Thyroid gland (tissue), 4 donors: ENCODE measurements around the gene NUB1. TPM values are rescaled to one million over a fixed set of nuclear protein-coding genes. Genes with fewer than 3 reads are reported as not detected.

Source experiments
- DNase-seq, 2 donors: peaks; one replicate each; pipeline ENCODE4 v3.0.0-alpha.2; 2019
- H3K27ac ChIP-seq, 3 donors: fragments of 200-600 bp; sonication (generic); 1 replicate in 2 of 3; 2 replicates in 1 of 3; pipeline ENCODE4 v1.5.1; 2016 to 2019; ENCODE audit warnings: mild to moderate bottlenecking in 1 of 3, moderate library complexity in 1 of 3
- H3K27me3 ChIP-seq: fragments of 200-600 bp; sonication (generic); one replicate; pipeline ENCODE4 v1.5.1; 2019
- H3K36me3 ChIP-seq, 2 donors: fragments of 200-600 bp; sonication (generic); one replicate each; pipeline ENCODE4 v1.5.1; 2016 to 2019
- H3K4me1 ChIP-seq, 2 donors: fragments of 200-600 bp; sonication (generic); one replicate each; pipeline ENCODE4 v1.5.1; 2017 to 2019
- H3K4me3 ChIP-seq, 3 donors: fragments of 200-600 bp; sonication (generic); replicated peaks in 1 of 3; 1 replicate in 2 of 3; 2 replicates in 1 of 3; pipeline ENCODE4 v1.5.1; 2016; ENCODE audit warnings: mild to moderate bottlenecking in 1 of 3
- H3K9me3 ChIP-seq: fragments of 200-600 bp; sonication (generic); one replicate; pipeline ENCODE4 v1.5.1; 2017
- CTCF ChIP-seq, 6 experiments: fragments of 200-600 bp in 3 of 6; fragments of 450-650 bp in 3 of 6; sonication (generic) in 3 of 6; IDR thresholded peaks; one replicate each; pipeline ENCODE4 v1.5.1; 2016 to 2019; ENCODE audit warnings: antibody characterized with exemption in 6 of 6, mild to moderate bottlenecking in 2 of 6, inconsistent platforms in 1 of 6, moderate library complexity in 1 of 6
- POLR2A ChIP-seq, 2 donors: fragments of 450-650 bp; IDR thresholded peaks; one replicate each; pipeline ENCODE4 v1.6.1; 2017; ENCODE audit warnings: antibody characterized with exemption in 2 of 2, mild to moderate bottlenecking in 2 of 2, moderate library complexity in 1 of 2
- WGBS, 2 donors: methylation state at CpG; one replicate each; pipeline ENCODE4 v1.1.5; 2017; 5-methylcytosine and 5-hydroxymethylcytosine counted together
- intact Hi-C: fragments of 100-400 bp; cut with DNase I; formaldehyde crosslinking; loops from one replicate; pipeline ENCODE4 v1.15.1; 2023
- total RNA-seq, 4 donors: library from RNA; depleted of rRNA; stranded (reverse); fragments of >200 nt; gene quantifications; one replicate each; pipeline ENCODE4 v1.2.3, GENCODE V29; 2016

NUB1 gene
- total RNA-seq, 4 donors from 2014 or later, result 56.9 to 75.5 (median 71.4) TPM

GRCh38 chr7:151394076-151395035 is 52.7 kb downstream of the NUB1 start:
- no peaks in the 10 kb centered on the region for H3K27me3 ChIP-seq
- intact Hi-C loops, result no loop called here
- no peaks in the 10 kb centered on the region for H3K9me3 ChIP-seq
- no peak for DNase-seq
- peaks cover 0 to 4% of the 10 kb centered on the region in 2 donors for H3K36me3 ChIP-seq
- WGBS, 2 donors, result 95 to 98% methylated on average over 30 of the region's 35 CpGs
- no peak overlapping the region for H3K27ac ChIP-seq
- peaks cover 0 to 8% of the 10 kb centered on the region in 2 donors for H3K4me1 ChIP-seq
- H3K4me3 ChIP-seq, result no peak overlapping the region
- no peak for TF ChIP-seq CTCF (IDR thresholded peaks at IDR 0.05)
- no peak for TF ChIP-seq POLR2A (IDR thresholded peaks at IDR 0.05)

GRCh38 chr7:151395036-151395367 is 53.4 kb downstream of the NUB1 start:
- H3K4me1 ChIP-seq, result peaks cover 0 to 8% of the 10 kb centered on the region in 2 donors
- intact Hi-C loops, result no loop called here
- DNase-seq, result no peak
- 93% methylated on average over 8 to 13 of the region's 13 CpGs for WGBS, 2 donors
- H3K9me3 ChIP-seq, result no peaks in the 10 kb centered on the region
- no peak overlapping the region for H3K4me3 ChIP-seq
- H3K27ac ChIP-seq, result no peak overlapping the region
- no peak for TF ChIP-seq POLR2A (IDR thresholded peaks at IDR 0.05)
- no peak for TF ChIP-seq CTCF (IDR thresholded peaks at IDR 0.05)
- H3K27me3 ChIP-seq, result no peaks in the 10 kb centered on the region
- H3K36me3 ChIP-seq, result peaks cover 0 to 4% of the 10 kb centered on the region in 2 donors

- TF ChIP-seq POLR2A (IDR thresholded peaks at IDR 0.05) (no peak), CTCF (IDR thresholded peaks at IDR 0.05) (no peak)
- Histone ChIP-seq H3K36me3 (peaks cover 0 to 4% of the 10 kb centered on the region in 2 donors), H3K4me1 (peaks cover 0 to 8% of the 10 kb centered on the region in 2 donors), H3K27me3 (no peaks in the 10 kb centered on the region), H3K27ac (no peak overlapping the region), H3K4me3 (no peak overlapping the region), H3K9me3 (no peaks in the 10 kb centered on the region)
- DNase-seq, result peak; percentile 79 to 83
- WGBS, 2 donors, result 62 to 70% methylated on average over 8 of the region's 10 CpGs
- intact Hi-C loops, result no loop called here
Measured at GRCh38 chr7:151396328-151396970, 54.8 kb downstream of the NUB1 start.

- TF ChIP-seq POLR2A (IDR thresholded peaks at IDR 0.05) (no peak), CTCF (IDR thresholded peaks at IDR 0.05) (no peak)
- Histone ChIP-seq H3K27ac (no peak overlapping the region), H3K27me3 (no peaks in the 10 kb centered on the region), H3K9me3 (no peaks in the 10 kb centered on the region), H3K4me1 (peaks cover 0 to 8% of the 10 kb centered on the region in 2 donors), H3K36me3 (peaks cover 0 to 4% of the 10 kb centered on the region in 2 donors), H3K4me3 (no peak overlapping the region)
- intact Hi-C loops, result no loop called here
- WGBS, 2 donors, result 86 to 90% methylated on average over 7 to 13 of the region's 13 CpGs
- no peak for DNase-seq
Measured at GRCh38 chr7:151397026-151397425, 55.4 kb downstream of the NUB1 start.
